Measurements from ENCODE around the gene SESN2. TPM values are rescaled to one million over a fixed set of nuclear protein-coding genes. Genes with fewer than 3 reads are reported as not detected.

Gene SESN2
- total RNA-seq, 4 donors from 2014 or later = 6.4 to 8.1 (median 6.8) TPM

DNA sequence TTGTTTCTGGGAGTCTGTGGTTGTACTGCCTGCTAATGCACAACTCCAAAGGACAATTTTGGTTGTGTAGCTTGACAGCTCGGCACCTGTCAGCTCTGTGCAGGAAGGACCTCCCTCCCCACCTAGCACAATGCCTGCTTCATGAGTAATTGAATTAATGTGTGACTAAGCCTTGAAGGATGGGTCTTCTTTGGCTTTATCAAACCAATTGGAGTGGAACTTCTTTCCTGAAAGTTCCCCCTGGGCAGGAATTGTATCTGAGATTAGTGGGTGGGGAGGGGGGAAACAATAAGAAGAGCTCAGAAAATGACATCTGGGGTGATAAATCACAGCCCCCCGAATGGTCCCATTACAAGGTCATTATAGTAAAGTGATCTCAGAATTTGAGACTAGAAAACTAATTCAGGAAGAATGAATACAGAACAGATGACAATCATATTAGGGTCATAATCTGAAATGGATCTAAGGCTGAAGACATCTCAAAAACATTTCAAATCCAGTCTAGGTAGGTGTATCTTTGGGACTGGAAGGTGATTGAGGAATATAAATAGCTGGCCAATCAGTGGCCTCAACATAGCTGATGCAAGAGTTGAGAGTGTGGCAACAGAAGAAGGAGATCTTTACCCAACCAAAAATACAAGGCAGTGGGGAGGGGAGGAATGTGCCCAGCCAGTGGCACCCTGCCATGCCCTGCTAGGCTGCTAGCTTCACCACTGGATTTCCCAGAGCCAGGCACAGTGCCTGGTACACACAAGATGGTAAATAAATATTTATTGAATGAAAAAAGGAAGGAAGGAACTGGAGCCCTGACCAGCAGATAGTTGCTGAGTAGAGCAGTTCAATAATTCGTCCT, 10.1 kb upstream of the SESN2 start:
- Histone ChIP-seq H3K36me3 (no peaks in the 10 kb centered on the region), H3K4me3 (replicated peaks in 1 of 3) (no peak overlapping the region), H3K4me1 (peaks cover 16 to 32% of the 10 kb centered on the region in 2 donors), H3K27ac (peak overlapping the region; percentile 70 to 95 (median 87)), H3K27me3 (no peaks in the 10 kb centered on the region), H3K9me3 (no peaks in the 10 kb centered on the region)
- intact Hi-C loops (cut with DNase I) = no loop called here
- peak; percentile 71 to 72 for DNase-seq
- 46 to 54% methylated on average over 3 of the region's 3 CpGs for WGBS, 2 donors
- TF ChIP-seq POLR2A (IDR thresholded peaks at IDR 0.05) = peak in 1 of 2 donors; percentile 9
- TF ChIP-seq, protein P1, sequence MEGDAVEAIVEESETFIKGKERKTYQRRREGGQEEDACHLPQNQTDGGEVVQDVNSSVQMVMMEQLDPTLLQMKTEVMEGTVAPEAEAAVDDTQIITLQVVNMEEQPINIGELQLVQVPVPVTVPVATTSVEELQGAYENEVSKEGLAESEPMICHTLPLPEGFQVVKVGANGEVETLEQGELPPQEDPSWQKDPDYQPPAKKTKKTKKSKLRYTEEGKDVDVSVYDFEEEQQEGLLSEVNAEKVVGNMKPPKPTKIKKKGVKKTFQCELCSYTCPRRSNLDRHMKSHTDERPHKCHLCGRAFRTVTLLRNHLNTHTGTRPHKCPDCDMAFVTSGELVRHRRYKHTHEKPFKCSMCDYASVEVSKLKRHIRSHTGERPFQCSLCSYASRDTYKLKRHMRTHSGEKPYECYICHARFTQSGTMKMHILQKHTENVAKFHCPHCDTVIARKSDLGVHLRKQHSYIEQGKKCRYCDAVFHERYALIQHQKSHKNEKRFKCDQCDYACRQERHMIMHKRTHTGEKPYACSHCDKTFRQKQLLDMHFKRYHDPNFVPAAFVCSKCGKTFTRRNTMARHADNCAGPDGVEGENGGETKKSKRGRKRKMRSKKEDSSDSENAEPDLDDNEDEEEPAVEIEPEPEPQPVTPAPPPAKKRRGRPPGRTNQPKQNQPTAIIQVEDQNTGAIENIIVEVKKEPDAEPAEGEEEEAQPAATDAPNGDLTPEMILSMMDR (IDR thresholded peaks at IDR 0.05) = no peak

DNA sequence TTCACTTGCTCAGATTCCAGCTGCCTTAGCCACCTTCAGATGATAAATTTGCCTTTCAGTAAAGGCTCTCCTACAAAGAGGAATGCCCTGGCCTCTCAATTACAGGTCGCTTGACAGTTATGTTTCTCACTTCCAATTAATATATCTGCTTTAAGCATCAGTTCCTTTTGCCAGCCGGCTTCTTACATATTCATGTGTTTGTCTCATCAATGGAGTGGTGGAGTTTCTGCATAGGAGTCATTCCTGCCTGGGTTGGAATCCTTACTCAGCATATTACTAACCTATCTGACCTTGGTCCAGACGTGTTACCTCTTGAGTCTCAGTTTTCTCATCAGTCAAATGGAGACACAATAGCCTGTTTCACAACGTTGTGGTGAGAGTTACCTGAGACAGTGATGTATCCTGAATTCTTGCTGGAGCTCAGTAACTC, 9.4 kb upstream of the SESN2 start:
- WGBS, 2 donors = 67 to 68% methylated on average over 4 of the region's 4 CpGs

DNA sequence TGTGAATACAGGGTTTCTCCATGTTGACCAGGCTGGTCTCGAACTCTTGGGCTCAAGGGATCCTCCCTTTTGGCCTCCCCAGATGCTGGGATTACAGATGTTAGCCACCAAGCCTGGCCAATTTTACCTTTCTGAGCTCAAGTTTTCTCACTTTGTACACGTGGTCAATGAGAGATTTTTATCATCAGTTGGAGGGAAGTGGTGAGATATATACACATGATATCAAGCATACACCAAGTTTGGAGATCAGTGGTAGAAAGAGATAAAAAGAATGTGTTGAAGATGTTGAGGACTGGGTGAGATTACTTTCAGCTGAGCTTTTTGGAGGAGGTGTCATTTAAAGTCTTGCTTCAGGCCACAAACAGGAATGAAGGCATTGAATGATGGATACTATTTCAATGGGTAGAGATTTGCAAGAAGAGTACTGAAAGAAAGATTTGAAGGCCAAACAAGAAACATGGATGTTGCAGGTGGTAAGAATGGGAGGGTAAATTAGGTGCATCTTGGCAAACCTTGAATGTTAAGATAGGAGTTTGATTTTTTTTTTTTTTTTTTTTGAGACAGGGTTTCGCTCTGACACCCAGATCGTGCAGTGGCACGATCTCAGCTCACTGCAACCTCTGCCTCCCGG, 3.0 kb upstream of the SESN2 start:
- Histone ChIP-seq H3K27ac (no peak overlapping the region), H3K27me3 (no peaks in the 10 kb centered on the region), H3K4me1 (peaks cover 4 to 16% of the 10 kb centered on the region in 2 donors), H3K36me3 (no peaks in the 10 kb centered on the region), H3K4me3 (replicated peaks in 1 of 3) (no peak overlapping the region), H3K9me3 (no peaks in the 10 kb centered on the region)
- no peak for DNase-seq
- 61 to 64% methylated on average over 6 of the region's 6 CpGs for WGBS, 2 donors
- no peak for TF ChIP-seq POLR2A (IDR thresholded peaks at IDR 0.05)
- TF ChIP-seq, protein P1 (IDR thresholded peaks at IDR 0.05) = no peak
- intact Hi-C loops (cut with DNase I) = no loop called here

More for the DNA sequence above, 9.4 kb upstream of the SESN2 start:
- Histone ChIP-seq H3K9me3 (no peaks in the 10 kb centered on the region), H3K4me3 (replicated peaks in 1 of 3) (no peak overlapping the region), H3K4me1 (peaks cover 16 to 32% of the 10 kb centered on the region in 2 donors), H3K36me3 (no peaks in the 10 kb centered on the region), H3K27me3 (no peaks in the 10 kb centered on the region), H3K27ac (peak overlapping the region in 2 of 3 donors; percentile 27 to 95)
- no peak for DNase-seq
- TF ChIP-seq, protein P1 (IDR thresholded peaks at IDR 0.05) = no peak
- no peak for TF ChIP-seq POLR2A (IDR thresholded peaks at IDR 0.05)
- intact Hi-C loops (cut with DNase I) = no loop called here

DNA sequence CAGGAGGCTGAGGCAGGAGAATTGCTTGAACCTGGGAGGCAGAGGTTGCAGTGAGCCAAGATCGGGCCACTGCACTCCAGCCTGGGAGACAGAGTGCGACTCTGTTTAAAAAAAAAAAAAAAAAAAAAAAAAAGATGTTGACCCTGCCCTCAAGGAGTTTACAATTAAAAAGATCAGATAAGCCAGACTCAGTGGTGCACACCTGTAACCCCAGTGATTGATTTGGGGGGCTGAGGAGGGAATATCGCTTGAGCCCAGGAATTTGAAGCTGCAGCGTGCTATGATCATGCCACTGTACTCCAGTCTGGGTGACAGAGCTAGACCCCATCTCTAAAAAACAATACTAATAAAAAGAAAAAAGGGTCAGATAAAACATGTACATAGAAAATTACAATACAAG, 1.6 kb upstream of the SESN2 start:
- 92 to 93% methylated on average over 4 of the region's 4 CpGs for WGBS, 2 donors
- Histone ChIP-seq H3K4me3 (replicated peaks in 1 of 3) (no peak overlapping the region), H3K27ac (no peak overlapping the region), H3K9me3 (no peaks in the 10 kb centered on the region), H3K36me3 (no peaks in the 10 kb centered on the region), H3K27me3 (no peaks in the 10 kb centered on the region), H3K4me1 (peaks cover 4 to 18% of the 10 kb centered on the region in 2 donors)
- intact Hi-C loops (cut with DNase I) = no loop called here
- no peak for DNase-seq
- TF ChIP-seq POLR2A (IDR thresholded peaks at IDR 0.05) = no peak
- TF ChIP-seq, protein P1 (IDR thresholded peaks at IDR 0.05) = no peak
